ENCODE results near the gene KRR1. TPM values are rescaled to one million over a fixed set of nuclear protein-coding genes. Genes with fewer than 3 reads are reported as not detected.

KRR1 gene
- total and polyA plus RNA-seq, 2 experiments from 2014 or later: 55.7 to 120 TPM

DNA sequence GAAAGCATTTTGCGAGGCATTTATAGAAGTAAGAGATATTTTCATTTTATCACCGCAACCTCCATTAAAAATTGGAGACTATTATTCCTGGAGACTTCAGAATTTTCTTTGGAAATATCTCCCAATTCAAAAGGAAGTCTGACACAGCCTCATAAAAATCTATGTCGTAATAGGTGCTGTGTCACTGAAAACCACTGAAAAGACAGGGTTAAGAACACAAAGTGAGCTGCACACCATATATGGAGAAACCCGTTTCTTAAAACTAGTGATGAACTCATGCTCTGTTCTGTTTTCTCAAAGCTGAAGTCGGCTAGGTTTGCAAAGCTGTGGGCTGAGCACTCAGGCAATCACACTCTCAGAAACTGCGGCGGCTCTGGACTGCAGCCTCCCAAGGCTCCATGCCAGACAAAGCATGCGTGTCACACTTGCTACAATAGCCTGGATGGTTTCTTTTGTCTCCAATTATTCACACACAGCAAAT is 30.9 kb downstream of the KRR1 start, which contains the start of gene GLIPR1:
GLIPR1 (plus strand) TSS at position 287 of the 481 bp plus-strand sequence; CDS start at position 413, 126 bp downstream.
- H3K79me2 ChIP-seq (replicated peaks; ENCODE audit: insufficient read depth): no peaks in the 10 kb centered on the region
- H3F3A ChIP-seq (replicated peaks; ENCODE audit: low read depth): no peaks in the 10 kb centered on the region
- H2AFZ ChIP-seq: peak within 1 kb of the TSS; percentile 75; the same call in 1 of the 2 replicates
- peaks cover 12% of the 10 kb centered on the region for H3K4me1 ChIP-seq (ENCODE audit: insufficient read depth)
- Mint-ChIP-seq H3K27me3 (ENCODE audit: insufficient read depth, low read depth, poor library complexity) (no peaks in the 10 kb centered on the region), H3K4me1 (peaks cover 21% of the 10 kb centered on the region), H3K36me3 (ENCODE audit: low read depth) (no peaks in the 10 kb centered on the region), H3K27ac (peak within 1 kb of the TSS; percentile 50; the same call in 1 of the 2 replicates), H3K4me3 (no peak within 1 kb of the TSS), H3K9me3 (no peaks in the 10 kb centered on the region)
- H3K4me3 ChIP-seq: no peak within 1 kb of the TSS
- no peaks in the 10 kb centered on the region for H3K27me3 ChIP-seq (ENCODE audit: insufficient read depth)
- no peaks in the 10 kb centered on the region for H3K36me3 ChIP-seq (ENCODE audit: insufficient read depth)
- no peak for DNase-seq (ENCODE audit: low spot score)
- no peak for TF ChIP-seq ZNF331 (CRISPR knock-in tag; IDR thresholded peaks at IDR 0.05; ENCODE audit: low read depth)
- no peak for TF ChIP-seq STAT1 (IDR thresholded peaks at IDR 0.05; ENCODE audit: unreplicated experiment)
- no peak for TF ChIP-seq EZH2phosphoT487 (IDR thresholded peaks at IDR 0.05; ENCODE audit: unreplicated experiment)
- TF ChIP-seq, protein P1, sequence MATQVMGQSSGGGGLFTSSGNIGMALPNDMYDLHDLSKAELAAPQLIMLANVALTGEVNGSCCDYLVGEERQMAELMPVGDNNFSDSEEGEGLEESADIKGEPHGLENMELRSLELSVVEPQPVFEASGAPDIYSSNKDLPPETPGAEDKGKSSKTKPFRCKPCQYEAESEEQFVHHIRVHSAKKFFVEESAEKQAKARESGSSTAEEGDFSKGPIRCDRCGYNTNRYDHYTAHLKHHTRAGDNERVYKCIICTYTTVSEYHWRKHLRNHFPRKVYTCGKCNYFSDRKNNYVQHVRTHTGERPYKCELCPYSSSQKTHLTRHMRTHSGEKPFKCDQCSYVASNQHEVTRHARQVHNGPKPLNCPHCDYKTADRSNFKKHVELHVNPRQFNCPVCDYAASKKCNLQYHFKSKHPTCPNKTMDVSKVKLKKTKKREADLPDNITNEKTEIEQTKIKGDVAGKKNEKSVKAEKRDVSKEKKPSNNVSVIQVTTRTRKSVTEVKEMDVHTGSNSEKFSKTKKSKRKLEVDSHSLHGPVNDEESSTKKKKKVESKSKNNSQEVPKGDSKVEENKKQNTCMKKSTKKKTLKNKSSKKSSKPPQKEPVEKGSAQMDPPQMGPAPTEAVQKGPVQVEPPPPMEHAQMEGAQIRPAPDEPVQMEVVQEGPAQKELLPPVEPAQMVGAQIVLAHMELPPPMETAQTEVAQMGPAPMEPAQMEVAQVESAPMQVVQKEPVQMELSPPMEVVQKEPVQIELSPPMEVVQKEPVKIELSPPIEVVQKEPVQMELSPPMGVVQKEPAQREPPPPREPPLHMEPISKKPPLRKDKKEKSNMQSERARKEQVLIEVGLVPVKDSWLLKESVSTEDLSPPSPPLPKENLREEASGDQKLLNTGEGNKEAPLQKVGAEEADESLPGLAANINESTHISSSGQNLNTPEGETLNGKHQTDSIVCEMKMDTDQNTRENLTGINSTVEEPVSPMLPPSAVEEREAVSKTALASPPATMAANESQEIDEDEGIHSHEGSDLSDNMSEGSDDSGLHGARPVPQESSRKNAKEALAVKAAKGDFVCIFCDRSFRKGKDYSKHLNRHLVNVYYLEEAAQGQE (IDR thresholded peaks at IDR 0.05; ENCODE audit: unreplicated experiment): no peak
- TF ChIP-seq, protein P2, sequence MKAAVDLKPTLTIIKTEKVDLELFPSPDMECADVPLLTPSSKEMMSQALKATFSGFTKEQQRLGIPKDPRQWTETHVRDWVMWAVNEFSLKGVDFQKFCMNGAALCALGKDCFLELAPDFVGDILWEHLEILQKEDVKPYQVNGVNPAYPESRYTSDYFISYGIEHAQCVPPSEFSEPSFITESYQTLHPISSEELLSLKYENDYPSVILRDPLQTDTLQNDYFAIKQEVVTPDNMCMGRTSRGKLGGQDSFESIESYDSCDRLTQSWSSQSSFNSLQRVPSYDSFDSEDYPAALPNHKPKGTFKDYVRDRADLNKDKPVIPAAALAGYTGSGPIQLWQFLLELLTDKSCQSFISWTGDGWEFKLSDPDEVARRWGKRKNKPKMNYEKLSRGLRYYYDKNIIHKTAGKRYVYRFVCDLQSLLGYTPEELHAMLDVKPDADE (IDR thresholded peaks at IDR 0.05): no peak
- TF ChIP-seq, protein P3, sequence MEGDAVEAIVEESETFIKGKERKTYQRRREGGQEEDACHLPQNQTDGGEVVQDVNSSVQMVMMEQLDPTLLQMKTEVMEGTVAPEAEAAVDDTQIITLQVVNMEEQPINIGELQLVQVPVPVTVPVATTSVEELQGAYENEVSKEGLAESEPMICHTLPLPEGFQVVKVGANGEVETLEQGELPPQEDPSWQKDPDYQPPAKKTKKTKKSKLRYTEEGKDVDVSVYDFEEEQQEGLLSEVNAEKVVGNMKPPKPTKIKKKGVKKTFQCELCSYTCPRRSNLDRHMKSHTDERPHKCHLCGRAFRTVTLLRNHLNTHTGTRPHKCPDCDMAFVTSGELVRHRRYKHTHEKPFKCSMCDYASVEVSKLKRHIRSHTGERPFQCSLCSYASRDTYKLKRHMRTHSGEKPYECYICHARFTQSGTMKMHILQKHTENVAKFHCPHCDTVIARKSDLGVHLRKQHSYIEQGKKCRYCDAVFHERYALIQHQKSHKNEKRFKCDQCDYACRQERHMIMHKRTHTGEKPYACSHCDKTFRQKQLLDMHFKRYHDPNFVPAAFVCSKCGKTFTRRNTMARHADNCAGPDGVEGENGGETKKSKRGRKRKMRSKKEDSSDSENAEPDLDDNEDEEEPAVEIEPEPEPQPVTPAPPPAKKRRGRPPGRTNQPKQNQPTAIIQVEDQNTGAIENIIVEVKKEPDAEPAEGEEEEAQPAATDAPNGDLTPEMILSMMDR (conservative IDR thresholded peaks at IDR 0.05; ENCODE audit: low read depth in 2 of 2): no peak
- no peak for TF ChIP-seq POLR2AphosphoS5 (IDR thresholded peaks at IDR 0.05; ENCODE audit: low read depth)
- TF ChIP-seq, protein P4, sequence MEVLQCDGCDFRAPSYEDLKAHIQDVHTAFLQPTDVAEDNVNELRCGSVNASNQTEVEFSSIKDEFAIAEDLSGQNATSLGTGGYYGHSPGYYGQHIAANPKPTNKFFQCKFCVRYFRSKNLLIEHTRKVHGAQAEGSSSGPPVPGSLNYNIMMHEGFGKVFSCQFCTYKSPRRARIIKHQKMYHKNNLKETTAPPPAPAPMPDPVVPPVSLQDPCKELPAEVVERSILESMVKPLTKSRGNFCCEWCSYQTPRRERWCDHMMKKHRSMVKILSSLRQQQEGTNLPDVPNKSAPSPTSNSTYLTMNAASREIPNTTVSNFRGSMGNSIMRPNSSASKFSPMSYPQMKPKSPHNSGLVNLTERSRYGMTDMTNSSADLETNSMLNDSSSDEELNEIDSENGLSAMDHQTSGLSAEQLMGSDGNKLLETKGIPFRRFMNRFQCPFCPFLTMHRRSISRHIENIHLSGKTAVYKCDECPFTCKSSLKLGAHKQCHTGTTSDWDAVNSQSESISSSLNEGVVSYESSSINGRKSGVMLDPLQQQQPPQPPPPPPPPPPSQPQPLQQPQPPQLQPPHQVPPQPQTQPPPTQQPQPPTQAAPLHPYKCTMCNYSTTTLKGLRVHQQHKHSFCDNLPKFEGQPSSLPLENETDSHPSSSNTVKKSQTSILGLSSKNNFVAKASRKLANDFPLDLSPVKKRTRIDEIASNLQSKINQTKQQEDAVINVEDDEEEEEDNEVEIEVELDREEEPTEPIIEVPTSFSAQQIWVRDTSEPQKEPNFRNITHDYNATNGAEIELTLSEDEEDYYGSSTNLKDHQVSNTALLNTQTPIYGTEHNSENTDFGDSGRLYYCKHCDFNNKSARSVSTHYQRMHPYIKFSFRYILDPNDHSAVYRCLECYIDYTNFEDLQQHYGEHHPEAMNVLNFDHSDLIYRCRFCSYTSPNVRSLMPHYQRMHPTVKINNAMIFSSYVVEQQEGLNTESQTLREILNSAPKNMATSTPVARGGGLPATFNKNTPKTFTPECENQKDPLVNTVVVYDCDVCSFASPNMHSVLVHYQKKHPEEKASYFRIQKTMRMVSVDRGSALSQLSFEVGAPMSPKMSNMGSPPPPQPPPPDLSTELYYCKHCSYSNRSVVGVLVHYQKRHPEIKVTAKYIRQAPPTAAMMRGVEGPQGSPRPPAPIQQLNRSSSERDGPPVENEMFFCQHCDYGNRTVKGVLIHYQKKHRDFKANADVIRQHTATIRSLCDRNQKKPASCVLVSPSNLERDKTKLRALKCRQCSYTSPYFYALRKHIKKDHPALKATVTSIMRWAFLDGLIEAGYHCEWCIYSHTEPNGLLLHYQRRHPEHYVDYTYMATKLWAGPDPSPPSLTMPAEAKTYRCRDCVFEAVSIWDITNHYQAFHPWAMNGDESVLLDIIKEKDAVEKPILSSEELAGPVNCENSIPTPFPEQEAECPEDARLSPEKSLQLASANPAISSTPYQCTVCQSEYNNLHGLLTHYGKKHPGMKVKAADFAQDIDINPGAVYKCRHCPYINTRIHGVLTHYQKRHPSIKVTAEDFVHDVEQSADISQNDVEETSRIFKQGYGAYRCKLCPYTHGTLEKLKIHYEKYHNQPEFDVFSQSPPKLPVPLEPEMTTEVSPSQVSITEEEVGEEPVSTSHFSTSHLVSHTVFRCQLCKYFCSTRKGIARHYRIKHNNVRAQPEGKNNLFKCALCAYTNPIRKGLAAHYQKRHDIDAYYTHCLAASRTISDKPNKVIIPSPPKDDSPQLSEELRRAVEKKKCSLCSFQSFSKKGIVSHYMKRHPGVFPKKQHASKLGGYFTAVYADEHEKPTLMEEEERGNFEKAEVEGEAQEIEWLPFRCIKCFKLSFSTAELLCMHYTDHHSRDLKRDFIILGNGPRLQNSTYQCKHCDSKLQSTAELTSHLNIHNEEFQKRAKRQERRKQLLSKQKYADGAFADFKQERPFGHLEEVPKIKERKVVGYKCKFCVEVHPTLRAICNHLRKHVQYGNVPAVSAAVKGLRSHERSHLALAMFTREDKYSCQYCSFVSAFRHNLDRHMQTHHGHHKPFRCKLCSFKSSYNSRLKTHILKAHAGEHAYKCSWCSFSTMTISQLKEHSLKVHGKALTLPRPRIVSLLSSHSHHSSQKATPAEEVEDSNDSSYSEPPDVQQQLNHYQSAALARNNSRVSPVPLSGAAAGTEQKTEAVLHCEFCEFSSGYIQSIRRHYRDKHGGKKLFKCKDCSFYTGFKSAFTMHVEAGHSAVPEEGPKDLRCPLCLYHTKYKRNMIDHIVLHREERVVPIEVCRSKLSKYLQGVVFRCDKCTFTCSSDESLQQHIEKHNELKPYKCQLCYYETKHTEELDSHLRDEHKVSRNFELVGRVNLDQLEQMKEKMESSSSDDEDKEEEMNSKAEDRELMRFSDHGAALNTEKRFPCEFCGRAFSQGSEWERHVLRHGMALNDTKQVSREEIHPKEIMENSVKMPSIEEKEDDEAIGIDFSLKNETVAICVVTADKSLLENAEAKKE (CRISPR knock-in tag; IDR thresholded peaks at IDR 0.05): no peak
- TF ChIP-seq JUNB (IDR thresholded peaks at IDR 0.05; ENCODE audit: unreplicated experiment): no peak
- TF ChIP-seq EZH2 (IDR thresholded peaks at IDR 0.05; ENCODE audit: low read depth, unreplicated experiment): no peak
- TF ChIP-seq CREB1 (CRISPR knock-in tag; IDR thresholded peaks at IDR 0.05; ENCODE audit: low read depth): no peak
- no peak for TF ChIP-seq NANOG (IDR thresholded peaks at IDR 0.05; ENCODE audit: borderline replicate concordance)
- no peak for TF ChIP-seq ZNF114 (CRISPR knock-in tag; IDR thresholded peaks at IDR 0.05)
- no peaks in the 10 kb centered on the region for H3K9me2 ChIP-seq (ENCODE audit: insufficient read depth)
- no peak for ATAC-seq
- no peaks in the 10 kb centered on the region for H4K20me1 ChIP-seq (replicated peaks; ENCODE audit: insufficient read depth)
- H3K4me2 ChIP-seq: no peak within 1 kb of the TSS
- H3K27ac ChIP-seq (ENCODE audit: low read depth): no peak within 1 kb of the TSS
